ENCODE measurements around the gene UFSP2. TPM values are rescaled to one million over a fixed set of nuclear protein-coding genes. Genes with fewer than 3 reads are reported as not detected.

UFSP2 gene
- total and polyA plus RNA-seq, 4 donors: 12.2 to 17.2 (median 14.7) TPM

DNA sequence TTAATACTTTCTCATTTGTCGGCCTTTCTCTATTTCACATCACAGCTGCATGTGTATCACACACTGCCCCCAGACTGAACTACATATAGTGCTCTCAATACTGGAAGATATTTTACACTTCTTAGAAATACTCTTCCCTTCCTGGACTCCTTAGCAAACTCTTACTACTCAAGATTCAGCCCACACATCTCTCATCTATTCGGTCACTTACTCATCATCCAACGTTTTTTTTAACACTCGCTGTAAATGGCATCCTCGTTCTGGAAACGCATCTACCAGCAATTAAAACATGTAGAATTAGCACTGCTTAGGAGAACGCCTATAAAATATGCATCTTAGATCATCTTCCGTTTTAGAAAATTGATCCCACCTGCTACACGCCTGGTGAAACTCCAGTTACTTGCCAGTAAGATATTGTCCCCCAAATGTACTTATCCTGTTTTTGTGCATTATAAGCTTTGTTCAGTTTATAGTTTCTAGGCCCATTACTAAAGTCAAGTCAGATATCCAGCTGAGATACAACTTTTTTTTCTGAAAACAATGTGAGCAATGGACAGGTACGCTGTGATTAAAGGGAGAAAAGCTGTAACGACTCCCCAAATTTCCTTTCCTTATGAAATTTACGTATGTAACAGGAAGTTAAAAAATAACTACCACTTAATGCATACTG is 31.1 kb downstream of the UFSP2 start:
- H3K4me1 ChIP-seq (ENCODE audit: control insufficient read depth in 4 of 4, insufficient read depth in 4 of 4, low read length in 3 of 4): peaks cover 0 to 11% (median 7%) of the 10 kb centered on the region in 4 donors
- H3K36me3 ChIP-seq (ENCODE audit: control insufficient read depth in 4 of 4, insufficient read depth in 3 of 4, low read depth in 1 of 4, low read length in 3 of 4): peaks cover 0 to 14% (median 3%) of the 10 kb centered on the region in 4 donors
- TF ChIP-seq TAF1 (conservative IDR thresholded peaks at IDR 0.05): no peak
- TF ChIP-seq, protein P1, sequence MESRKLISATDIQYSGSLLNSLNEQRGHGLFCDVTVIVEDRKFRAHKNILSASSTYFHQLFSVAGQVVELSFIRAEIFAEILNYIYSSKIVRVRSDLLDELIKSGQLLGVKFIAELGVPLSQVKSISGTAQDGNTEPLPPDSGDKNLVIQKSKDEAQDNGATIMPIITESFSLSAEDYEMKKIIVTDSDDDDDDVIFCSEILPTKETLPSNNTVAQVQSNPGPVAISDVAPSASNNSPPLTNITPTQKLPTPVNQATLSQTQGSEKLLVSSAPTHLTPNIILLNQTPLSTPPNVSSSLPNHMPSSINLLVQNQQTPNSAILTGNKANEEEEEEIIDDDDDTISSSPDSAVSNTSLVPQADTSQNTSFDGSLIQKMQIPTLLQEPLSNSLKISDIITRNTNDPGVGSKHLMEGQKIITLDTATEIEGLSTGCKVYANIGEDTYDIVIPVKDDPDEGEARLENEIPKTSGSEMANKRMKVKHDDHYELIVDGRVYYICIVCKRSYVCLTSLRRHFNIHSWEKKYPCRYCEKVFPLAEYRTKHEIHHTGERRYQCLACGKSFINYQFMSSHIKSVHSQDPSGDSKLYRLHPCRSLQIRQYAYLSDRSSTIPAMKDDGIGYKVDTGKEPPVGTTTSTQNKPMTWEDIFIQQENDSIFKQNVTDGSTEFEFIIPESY (IDR thresholded peaks at IDR 0.05): no peak
- no peak for TF ChIP-seq RAD21 (IDR thresholded peaks at IDR 0.05)
- TF ChIP-seq HNF4A (conservative IDR thresholded peaks at IDR 0.05): no peak
- no peak for TF ChIP-seq NR2F2 (IDR thresholded peaks at IDR 0.05)
- no peak for TF ChIP-seq SP1 (IDR thresholded peaks at IDR 0.05)
- TF ChIP-seq FOXA2 (IDR thresholded peaks at IDR 0.05): no peak
- TF ChIP-seq RXRA (IDR thresholded peaks at IDR 0.05): no peak
- no peak for TF ChIP-seq EGR1 (IDR thresholded peaks at IDR 0.05; ENCODE audit: low read depth in 2 of 2)
- no peak for TF ChIP-seq GABPA (IDR thresholded peaks at IDR 0.05 in 1 of 2, conservative IDR thresholded peaks at IDR 0.05 in 1 of 2)
- TF ChIP-seq JUND (IDR thresholded peaks at IDR 0.05): no peak
- no peak for TF ChIP-seq YY1 (IDR thresholded peaks at IDR 0.05)
- no peak for TF ChIP-seq FOXA1 (IDR thresholded peaks at IDR 0.05)
- no peak for TF ChIP-seq HNF4G (IDR thresholded peaks at IDR 0.05)
- TF ChIP-seq, protein P2, sequence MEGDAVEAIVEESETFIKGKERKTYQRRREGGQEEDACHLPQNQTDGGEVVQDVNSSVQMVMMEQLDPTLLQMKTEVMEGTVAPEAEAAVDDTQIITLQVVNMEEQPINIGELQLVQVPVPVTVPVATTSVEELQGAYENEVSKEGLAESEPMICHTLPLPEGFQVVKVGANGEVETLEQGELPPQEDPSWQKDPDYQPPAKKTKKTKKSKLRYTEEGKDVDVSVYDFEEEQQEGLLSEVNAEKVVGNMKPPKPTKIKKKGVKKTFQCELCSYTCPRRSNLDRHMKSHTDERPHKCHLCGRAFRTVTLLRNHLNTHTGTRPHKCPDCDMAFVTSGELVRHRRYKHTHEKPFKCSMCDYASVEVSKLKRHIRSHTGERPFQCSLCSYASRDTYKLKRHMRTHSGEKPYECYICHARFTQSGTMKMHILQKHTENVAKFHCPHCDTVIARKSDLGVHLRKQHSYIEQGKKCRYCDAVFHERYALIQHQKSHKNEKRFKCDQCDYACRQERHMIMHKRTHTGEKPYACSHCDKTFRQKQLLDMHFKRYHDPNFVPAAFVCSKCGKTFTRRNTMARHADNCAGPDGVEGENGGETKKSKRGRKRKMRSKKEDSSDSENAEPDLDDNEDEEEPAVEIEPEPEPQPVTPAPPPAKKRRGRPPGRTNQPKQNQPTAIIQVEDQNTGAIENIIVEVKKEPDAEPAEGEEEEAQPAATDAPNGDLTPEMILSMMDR (IDR thresholded peaks at IDR 0.05; ENCODE audit: low read depth, low read length, missing input control): no peak
- TF ChIP-seq, protein P3, sequence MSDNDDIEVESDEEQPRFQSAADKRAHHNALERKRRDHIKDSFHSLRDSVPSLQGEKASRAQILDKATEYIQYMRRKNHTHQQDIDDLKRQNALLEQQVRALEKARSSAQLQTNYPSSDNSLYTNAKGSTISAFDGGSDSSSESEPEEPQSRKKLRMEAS (IDR thresholded peaks at IDR 0.05): no peak
- H3K9ac ChIP-seq (ENCODE audit: low read depth in 1 of 2, low read length in 2 of 2): peak overlapping the region; percentile 97 to 100
- no peaks in the 10 kb centered on the region for H3K27me3 ChIP-seq (ENCODE audit: control insufficient read depth in 4 of 4, insufficient read depth in 4 of 4, low read length in 3 of 4)
- H3K4me3 ChIP-seq (ENCODE audit: low read depth in 1 of 3, low read length in 3 of 3): peak overlapping the region; percentile 67 to 78 (median 75)
- WGBS: 77% methylated on average over 12 of the region's 12 CpGs
- H3K9me3 ChIP-seq (ENCODE audit: control insufficient read depth in 4 of 4, low read length in 3 of 4): no peaks in the 10 kb centered on the region
- DNase-seq (ENCODE audit: low spot score): no peak
- H3K27ac ChIP-seq (ENCODE audit: low read depth in 1 of 2, low read length in 2 of 2): peak overlapping the region; percentile 100

DNA sequence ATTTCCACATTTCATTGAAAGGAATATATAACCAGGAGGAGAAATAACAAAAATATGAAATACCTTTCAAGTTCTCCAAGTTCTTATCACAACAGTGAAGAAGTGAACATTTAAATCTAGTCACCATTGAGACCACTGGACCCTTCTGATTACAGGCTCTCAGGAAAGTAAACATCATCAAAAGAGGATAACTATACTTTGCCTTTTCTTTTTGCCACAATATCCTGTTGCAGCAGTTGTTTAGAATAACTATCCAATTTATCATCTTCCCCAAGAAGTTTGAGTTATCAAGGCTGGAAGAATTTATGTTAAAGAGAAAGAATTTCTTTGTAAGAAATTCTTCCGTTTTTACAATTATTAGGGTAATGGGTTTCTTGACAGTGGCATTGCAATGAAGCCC is 33.6 kb downstream of the UFSP2 start:
- Histone ChIP-seq H3K27me3 (ENCODE audit: control insufficient read depth in 4 of 4, insufficient read depth in 4 of 4, low read length in 3 of 4) (no peaks in the 10 kb centered on the region), H3K4me3 (ENCODE audit: low read depth in 1 of 3, low read length in 3 of 3) (no peak overlapping the region), H3K9ac (ENCODE audit: low read depth in 1 of 2, low read length in 2 of 2) (no peak overlapping the region), H3K4me1 (ENCODE audit: control insufficient read depth in 4 of 4, insufficient read depth in 4 of 4, low read length in 3 of 4) (peaks cover 0 to 5% (median 2%) of the 10 kb centered on the region in 4 donors), H3K9me3 (ENCODE audit: control insufficient read depth in 4 of 4, low read length in 3 of 4) (no peaks in the 10 kb centered on the region), H3K36me3 (ENCODE audit: control insufficient read depth in 4 of 4, insufficient read depth in 3 of 4, low read depth in 1 of 4, low read length in 3 of 4) (no peaks in the 10 kb centered on the region), H3K27ac (ENCODE audit: low read depth in 1 of 2, low read length in 2 of 2) (no peak overlapping the region)
- DNase-seq (ENCODE audit: low spot score): no peak
- TF ChIP-seq JUND (IDR thresholded peaks at IDR 0.05) (no peak), YY1 (IDR thresholded peaks at IDR 0.05) (no peak)
- 99% methylated on average over 1 of the region's 1 CpG for WGBS

All from liver (tissue), 9 donors.